IMR-90 (cell line): ENCODE results near the gene MEGF9.

Experiments
- BHLHE40 ChIP-seq: fragments of 150-350 bp; IDR thresholded peaks from 2 replicates; pipeline ENCODE4 v1.6.1; 2016; ENCODE audit warnings: mild to moderate bottlenecking, low read depth, low read length
- CHD1 ChIP-seq: IDR thresholded peaks from 2 replicates; pipeline ENCODE4 v1.6.1; 2012; ENCODE audit warnings: low read depth, low read length, improper control_type of control experiment
- MAZ ChIP-seq: IDR thresholded peaks from 2 replicates; pipeline ENCODE4 v1.6.1; 2012; ENCODE audit warnings: low read depth, mild to moderate bottlenecking, low read length, improper control_type of control experiment, moderate library complexity, borderline replicate concordance
- POLR2A ChIP-seq: IDR thresholded peaks from 2 replicates; pipeline ENCODE4 v1.6.1; 2012; ENCODE audit warnings: mild to moderate bottlenecking, low read depth, low read length
- TF ChIP-seq, protein P1 (sequence below): fragments of 150-350 bp; IDR thresholded peaks from 2 replicates; pipeline ENCODE4 v1.6.1; 2016; ENCODE audit warnings: low read depth, mild to moderate bottlenecking, low read length, moderate library complexity, borderline replicate concordance
- TF ChIP-seq, protein P2 (sequence below): conservative IDR thresholded peaks from 2 replicates; pipeline ENCODE4 v1.5.1; 2012; ENCODE audit warnings: mild to moderate bottlenecking, low read depth, low read length, improper control_type of control experiment

- TF ChIP-seq POLR2A = no peak
- TF ChIP-seq, protein P1, sequence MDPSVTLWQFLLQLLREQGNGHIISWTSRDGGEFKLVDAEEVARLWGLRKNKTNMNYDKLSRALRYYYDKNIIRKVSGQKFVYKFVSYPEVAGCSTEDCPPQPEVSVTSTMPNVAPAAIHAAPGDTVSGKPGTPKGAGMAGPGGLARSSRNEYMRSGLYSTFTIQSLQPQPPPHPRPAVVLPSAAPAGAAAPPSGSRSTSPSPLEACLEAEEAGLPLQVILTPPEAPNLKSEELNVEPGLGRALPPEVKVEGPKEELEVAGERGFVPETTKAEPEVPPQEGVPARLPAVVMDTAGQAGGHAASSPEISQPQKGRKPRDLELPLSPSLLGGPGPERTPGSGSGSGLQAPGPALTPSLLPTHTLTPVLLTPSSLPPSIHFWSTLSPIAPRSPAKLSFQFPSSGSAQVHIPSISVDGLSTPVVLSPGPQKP = no peak
- TF ChIP-seq, protein P2, sequence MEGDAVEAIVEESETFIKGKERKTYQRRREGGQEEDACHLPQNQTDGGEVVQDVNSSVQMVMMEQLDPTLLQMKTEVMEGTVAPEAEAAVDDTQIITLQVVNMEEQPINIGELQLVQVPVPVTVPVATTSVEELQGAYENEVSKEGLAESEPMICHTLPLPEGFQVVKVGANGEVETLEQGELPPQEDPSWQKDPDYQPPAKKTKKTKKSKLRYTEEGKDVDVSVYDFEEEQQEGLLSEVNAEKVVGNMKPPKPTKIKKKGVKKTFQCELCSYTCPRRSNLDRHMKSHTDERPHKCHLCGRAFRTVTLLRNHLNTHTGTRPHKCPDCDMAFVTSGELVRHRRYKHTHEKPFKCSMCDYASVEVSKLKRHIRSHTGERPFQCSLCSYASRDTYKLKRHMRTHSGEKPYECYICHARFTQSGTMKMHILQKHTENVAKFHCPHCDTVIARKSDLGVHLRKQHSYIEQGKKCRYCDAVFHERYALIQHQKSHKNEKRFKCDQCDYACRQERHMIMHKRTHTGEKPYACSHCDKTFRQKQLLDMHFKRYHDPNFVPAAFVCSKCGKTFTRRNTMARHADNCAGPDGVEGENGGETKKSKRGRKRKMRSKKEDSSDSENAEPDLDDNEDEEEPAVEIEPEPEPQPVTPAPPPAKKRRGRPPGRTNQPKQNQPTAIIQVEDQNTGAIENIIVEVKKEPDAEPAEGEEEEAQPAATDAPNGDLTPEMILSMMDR = no peak
- no peak for TF ChIP-seq MAZ
- TF ChIP-seq CHD1 = no peak
- no peak for TF ChIP-seq BHLHE40
These were observed 1.2 kb upstream of the MEGF9 start for GRCh38 chr9:120715389-120715924.
